OCI-LY3 (cell line): ENCODE data around the gene GTF3C5.

Experiments used
- H2AFZ ChIP-seq: fragments of 200-600, 300-600 bp; shearing (Covaris generic); 2 replicates; pipeline ENCODE4 v1.6.0; 2014; ENCODE audit warnings: antibody characterized with exemption, low read depth, low read length
- H3K27ac ChIP-seq: fragments of 200-600, 300-600 bp; sonication (generic); 2 replicates; pipeline ENCODE4 v1.5.1; 2014; ENCODE audit warnings: mild to moderate bottlenecking, low read length, moderate library complexity, mixed read lengths
- H3K27me3 ChIP-seq: fragments of 200-600, 300-600 bp; sonication (generic); 2 replicates; pipeline ENCODE4 v1.6.1; 2014; ENCODE audit warnings: low read depth, low read length, mixed read lengths
- H3K36me3 ChIP-seq: fragments of 200-600, 300-600 bp; sonication (generic); replicated peaks from 2 replicates; pipeline ENCODE3; 2014; ENCODE audit warnings: low read depth, low read length, mixed read lengths
- H3K4me1 ChIP-seq: fragments of 300-600, 200-600 bp; sonication (generic); 2 replicates; pipeline ENCODE4 v1.6.1; 2014; ENCODE audit warnings: low read length, mixed read lengths
- H3K4me2 ChIP-seq: fragments of 200-600, 300-600 bp; sonication (generic); 2 replicates; pipeline ENCODE4 v1.6.1; 2014; ENCODE audit warnings: low read length, mixed read lengths
- H3K4me3 ChIP-seq: fragments of 300-600, 200-600 bp; sonication (generic); 2 replicates; pipeline ENCODE4 v1.5.1; 2014; ENCODE audit warnings: antibody characterized with exemption, mild to moderate bottlenecking, low read length, moderate library complexity
- H3K79me2 ChIP-seq: fragments of 300-600, 200-600 bp; shearing (Covaris generic); 2 replicates; pipeline ENCODE4 v1.6.1; 2014; ENCODE audit warnings: mild to moderate bottlenecking, low read length, mixed read lengths
- H3K9ac ChIP-seq: fragments of 300-600, 200-600 bp; shearing (Covaris generic); 2 replicates; pipeline ENCODE4 v1.6.0; 2014; ENCODE audit warnings: mild to moderate bottlenecking, low read length, moderate library complexity
- H3K9me3 ChIP-seq: fragments of 200-600, 300-600 bp; shearing (Covaris generic); 2 replicates; pipeline ENCODE4 v1.6.1; 2014; ENCODE audit warnings: low read length, mixed read lengths; ENCODE audit not compliant: insufficient read depth
- H4K20me1 ChIP-seq: fragments of 200-600, 300-600 bp; sonication (generic); 2 replicates; pipeline ENCODE4 v1.6.1; 2016; ENCODE audit warnings: low read length, mixed read lengths; ENCODE audit not compliant: insufficient read depth
- EZH2phosphoT487 ChIP-seq: fragments of 200-600 bp; shearing (Covaris generic); IDR thresholded peaks from 2 replicates; pipeline ENCODE4 v1.6.1; 2018; ENCODE audit warnings: antibody characterized with exemption, mixed run types, low read depth
- TF ChIP-seq, protein P1 (sequence below): fragments of 200-600, 300-600 bp; sonication (generic); IDR thresholded peaks from 2 replicates; pipeline ENCODE4 v1.5.1; 2014; ENCODE audit warnings: antibody characterized with exemption, low read length, low read depth

GTF3C5 gene

DNA sequence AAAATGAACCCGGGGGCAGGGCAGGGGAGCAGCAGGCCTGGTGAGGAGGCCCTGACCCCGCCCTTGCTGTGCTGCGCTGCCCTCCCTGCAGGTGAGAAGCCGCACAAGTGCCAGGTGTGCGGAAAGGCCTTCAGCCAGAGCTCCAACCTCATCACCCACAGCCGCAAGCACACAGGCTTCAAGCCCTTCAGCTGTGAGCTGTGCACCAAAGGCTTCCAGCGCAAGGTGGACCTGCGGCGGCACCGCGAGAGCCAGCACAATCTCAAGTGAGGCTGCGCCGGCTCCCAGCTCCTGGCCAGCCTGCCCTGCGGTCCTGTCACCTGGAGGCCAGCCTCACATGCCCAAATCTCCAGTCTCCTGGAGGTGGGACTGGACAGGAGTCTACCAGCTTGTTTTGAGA lies 40.0 kb upstream of the GTF3C5 start:
- Histone ChIP-seq H3K9me3 (no peaks in the 10 kb centered on the region), H2AFZ (no peak overlapping the region), H3K4me1 (no peaks in the 10 kb centered on the region), H4K20me1 (no peaks in the 10 kb centered on the region), H3K9ac (no peak overlapping the region), H3K27ac (no peak overlapping the region), H3K79me2 (no peaks in the 10 kb centered on the region), H3K27me3 (peaks cover 44% of the 10 kb centered on the region), H3K4me3 (no peak overlapping the region), H3K36me3 (no peaks in the 10 kb centered on the region), H3K4me2 (no peak overlapping the region)
- no peak for TF ChIP-seq EZH2phosphoT487
- TF ChIP-seq, protein P1, sequence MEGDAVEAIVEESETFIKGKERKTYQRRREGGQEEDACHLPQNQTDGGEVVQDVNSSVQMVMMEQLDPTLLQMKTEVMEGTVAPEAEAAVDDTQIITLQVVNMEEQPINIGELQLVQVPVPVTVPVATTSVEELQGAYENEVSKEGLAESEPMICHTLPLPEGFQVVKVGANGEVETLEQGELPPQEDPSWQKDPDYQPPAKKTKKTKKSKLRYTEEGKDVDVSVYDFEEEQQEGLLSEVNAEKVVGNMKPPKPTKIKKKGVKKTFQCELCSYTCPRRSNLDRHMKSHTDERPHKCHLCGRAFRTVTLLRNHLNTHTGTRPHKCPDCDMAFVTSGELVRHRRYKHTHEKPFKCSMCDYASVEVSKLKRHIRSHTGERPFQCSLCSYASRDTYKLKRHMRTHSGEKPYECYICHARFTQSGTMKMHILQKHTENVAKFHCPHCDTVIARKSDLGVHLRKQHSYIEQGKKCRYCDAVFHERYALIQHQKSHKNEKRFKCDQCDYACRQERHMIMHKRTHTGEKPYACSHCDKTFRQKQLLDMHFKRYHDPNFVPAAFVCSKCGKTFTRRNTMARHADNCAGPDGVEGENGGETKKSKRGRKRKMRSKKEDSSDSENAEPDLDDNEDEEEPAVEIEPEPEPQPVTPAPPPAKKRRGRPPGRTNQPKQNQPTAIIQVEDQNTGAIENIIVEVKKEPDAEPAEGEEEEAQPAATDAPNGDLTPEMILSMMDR = no peak

DNA sequence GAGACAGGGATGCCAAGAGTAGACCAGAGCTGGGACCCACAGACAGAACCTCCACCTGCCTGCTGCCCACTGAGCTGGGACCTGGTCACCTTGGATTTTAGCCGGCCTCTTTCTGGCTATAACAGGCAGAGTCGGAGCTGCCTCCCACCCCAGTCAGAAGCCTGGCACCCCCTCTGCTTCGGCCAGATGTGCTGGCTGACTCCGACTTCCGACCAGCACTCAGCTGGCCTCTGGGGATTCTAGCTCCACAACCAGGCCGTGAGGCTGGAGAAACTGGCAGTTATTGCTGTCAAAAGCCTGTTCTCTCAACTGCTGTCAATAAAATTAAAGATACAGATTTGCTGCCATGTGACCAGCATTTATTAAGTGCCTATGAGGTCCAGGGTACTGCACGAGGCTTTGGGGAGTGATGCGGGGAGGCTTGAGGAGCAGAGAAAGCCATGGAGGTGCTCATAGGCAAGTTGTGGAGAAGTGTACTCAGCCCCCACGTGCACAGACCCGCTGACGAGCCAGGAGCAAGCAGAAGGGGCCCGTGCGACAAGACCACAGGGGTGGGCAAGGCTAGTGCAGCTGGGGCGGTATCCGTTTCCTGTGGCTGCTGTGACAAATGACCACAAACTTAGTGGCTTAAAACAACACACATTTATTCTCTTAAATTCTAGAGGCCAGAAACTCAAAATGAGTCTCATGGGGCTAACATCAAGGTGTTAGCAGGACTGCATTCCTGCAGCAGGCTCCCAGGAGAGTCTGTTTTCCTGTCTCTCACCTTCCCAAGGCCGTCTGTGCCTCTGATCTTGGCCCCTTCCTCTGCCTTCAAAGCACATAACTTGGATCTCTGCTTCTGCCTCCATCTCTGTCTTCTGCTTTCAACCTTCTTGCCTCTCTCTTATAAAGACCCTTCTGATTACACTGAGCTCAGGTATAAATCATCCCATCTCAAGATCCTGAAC lies 39.2 kb upstream of the GTF3C5 start:
- Histone ChIP-seq H3K36me3 (no peaks in the 10 kb centered on the region), H3K4me1 (no peaks in the 10 kb centered on the region), H3K27me3 (peaks cover 52% of the 10 kb centered on the region), H3K4me2 (no peak overlapping the region), H2AFZ (no peak overlapping the region), H3K27ac (no peak overlapping the region), H3K4me3 (no peak overlapping the region), H3K9me3 (no peaks in the 10 kb centered on the region), H3K79me2 (no peaks in the 10 kb centered on the region), H4K20me1 (no peaks in the 10 kb centered on the region), H3K9ac (no peak overlapping the region)
- TF ChIP-seq EZH2phosphoT487 = no peak
- TF ChIP-seq, protein P1 = no peak

DNA sequence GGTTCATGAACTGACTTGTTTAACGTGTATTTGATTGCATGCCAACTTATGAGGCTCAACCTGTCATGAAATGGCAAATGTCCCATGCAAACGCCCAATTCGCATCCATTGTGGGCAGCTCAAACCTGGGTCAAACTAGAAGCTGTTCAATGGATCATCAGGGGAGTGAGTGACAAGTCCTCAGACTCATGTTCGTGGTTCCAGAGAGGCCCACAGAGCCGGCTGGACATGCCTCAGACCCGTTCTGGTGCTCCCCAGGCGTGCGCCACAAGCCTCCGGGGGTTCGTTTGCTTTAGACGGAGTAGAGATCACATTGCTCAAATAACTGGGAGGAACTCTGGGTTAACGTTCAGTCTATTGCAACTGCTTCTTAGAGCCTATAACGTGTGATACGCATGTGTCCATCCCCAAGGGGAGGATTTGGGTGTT lies 37.3 kb upstream of the GTF3C5 start:
- Histone ChIP-seq H4K20me1 (no peaks in the 10 kb centered on the region), H3K27ac (no peak overlapping the region), H3K27me3 (peaks cover 55% of the 10 kb centered on the region), H2AFZ (no peak overlapping the region), H3K9ac (no peak overlapping the region), H3K9me3 (no peaks in the 10 kb centered on the region), H3K79me2 (no peaks in the 10 kb centered on the region), H3K4me1 (no peaks in the 10 kb centered on the region), H3K4me2 (no peak overlapping the region), H3K4me3 (no peak overlapping the region), H3K36me3 (no peaks in the 10 kb centered on the region)
- TF ChIP-seq, protein P1 = no peak
- TF ChIP-seq EZH2phosphoT487 = no peak

DNA sequence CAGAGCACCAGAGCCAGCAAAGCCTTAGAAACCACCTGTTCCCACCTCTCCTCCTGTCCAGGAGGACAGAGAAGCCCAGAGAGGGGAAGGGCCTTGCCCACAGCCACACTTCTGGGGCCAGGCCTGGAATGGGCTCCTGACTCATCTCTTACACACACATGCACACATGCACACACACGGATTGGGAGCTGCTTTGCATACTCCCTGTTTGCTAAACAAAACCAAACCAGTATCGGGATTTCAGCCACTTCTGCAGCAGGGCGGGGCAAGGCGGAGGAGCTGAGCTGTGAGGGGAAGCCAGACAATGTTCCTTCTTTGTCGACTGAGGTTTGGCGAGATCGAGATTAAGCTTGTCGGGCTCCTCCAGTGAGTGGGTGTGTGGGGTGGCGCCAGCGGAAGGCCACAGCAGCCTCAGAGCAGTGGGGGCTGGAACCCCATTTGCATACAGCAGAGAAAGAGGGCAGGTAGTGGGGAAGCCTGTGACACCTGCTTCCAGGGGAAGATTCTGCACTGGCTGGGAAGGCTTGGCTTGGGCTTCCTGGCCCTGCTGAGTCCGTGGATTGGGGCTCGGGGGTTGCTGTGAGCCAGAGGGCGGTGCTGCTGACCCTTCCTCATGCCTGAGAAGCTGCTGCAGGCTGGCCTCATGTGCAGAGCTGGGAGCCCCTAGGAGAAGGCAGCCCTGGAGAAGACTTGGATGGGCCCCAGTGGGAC lies 36.2 kb upstream of the GTF3C5 start:
- H3K27ac ChIP-seq = no peak overlapping the region
- H3K4me3 ChIP-seq = no peak overlapping the region
- no peaks in the 10 kb centered on the region for H3K79me2 ChIP-seq
- no peaks in the 10 kb centered on the region for H3K9me3 ChIP-seq
- H2AFZ ChIP-seq = no peak overlapping the region
- no peak overlapping the region for H3K9ac ChIP-seq
- peaks cover 63% of the 10 kb centered on the region for H3K27me3 ChIP-seq
- no peaks in the 10 kb centered on the region for H4K20me1 ChIP-seq
- TF ChIP-seq, protein P1 = no peak
- no peak for TF ChIP-seq EZH2phosphoT487
- H3K4me1 ChIP-seq = no peaks in the 10 kb centered on the region
- H3K4me2 ChIP-seq = peak overlapping the region; percentile 14; the same call in 1 of the 2 replicates
- no peaks in the 10 kb centered on the region for H3K36me3 ChIP-seq
